Coronary artery (tissue), 2 donors: ENCODE data around the gene OPRL1.
A peak's percentile ranks its signal among the peaks of the same experiment; 100 is the strongest.

Experiments
- DNase-seq: peaks from one replicate; pipeline ENCODE4 v3.0.0-alpha.2; 2017; ENCODE audit warnings: low spot score
- H3K27ac ChIP-seq, 2 donors: fragments of 200-600 bp; sonication (generic); one replicate each; pipeline ENCODE4 v1.5.1; 2016 to 2019
- H3K4me3 ChIP-seq: fragments of 200-600 bp; sonication (generic); 2 replicates; pipeline ENCODE4 v1.5.1; 2016; ENCODE audit warnings: mild to moderate bottlenecking, moderate library complexity
- CTCF ChIP-seq: fragments of 200-600 bp; sonication (generic); IDR thresholded peaks from one replicate; pipeline ENCODE4 v1.5.1; 2019; ENCODE audit warnings: antibody characterized with exemption

Gene OPRL1

GRCh38 chr20:64039293-64040160 is 40.4 kb upstream of the OPRL1 start:
- DNase-seq, result no peak
- peak overlapping the region; percentile 75 for H3K4me3 ChIP-seq
- H3K27ac ChIP-seq, result peak overlapping the region in 1 of 2 donors; percentile 56
- no peak for TF ChIP-seq CTCF

- H3K4me3 ChIP-seq, result no peak overlapping the region
- no peak for DNase-seq
- H3K27ac ChIP-seq, result peak overlapping the region in 1 of 2 donors; percentile 56
- no peak for TF ChIP-seq CTCF
Measured at GRCh38 chr20:64040231-64041039, 39.4 kb upstream of the OPRL1 start.

- peak overlapping the region in 1 of 2 donors; percentile 56 for H3K27ac ChIP-seq
- no peak for TF ChIP-seq CTCF
- DNase-seq, result no peak
- peak overlapping the region; percentile 68 for H3K4me3 ChIP-seq
Measured at GRCh38 chr20:64041040-64041780, 38.7 kb upstream of the OPRL1 start.

GRCh38 chr20:64041781-64042053 is 38.2 kb upstream of the OPRL1 start:
- no peak for TF ChIP-seq CTCF
- Histone ChIP-seq H3K27ac (peak overlapping the region in 1 of 2 donors; percentile 56), H3K4me3 (peak overlapping the region; percentile 68)
- DNase-seq, result no peak

- H3K4me3 ChIP-seq, result peak overlapping the region; percentile 68
- H3K27ac ChIP-seq, result peak overlapping the region in 1 of 2 donors; percentile 56
- no peak for TF ChIP-seq CTCF
- no peak for DNase-seq
Measured at GRCh38 chr20:64042054-64042781, 37.7 kb upstream of the OPRL1 start.

- no peak for DNase-seq
- H3K4me3 ChIP-seq, result no peak overlapping the region
- no peak overlapping the region for H3K27ac ChIP-seq
- TF ChIP-seq CTCF, result no peak
Measured at GRCh38 chr20:64043768-64044167, 36.1 kb upstream of the OPRL1 start.
